Subcutaneous adipose tissue (tissue), 4 donors: ENCODE results near the gene TEX30. TPM values are rescaled to one million over a fixed set of nuclear protein-coding genes. Genes with fewer than 3 reads are reported as not detected.

Experiments used
- total RNA-seq, 4 donors: library from RNA; depleted of rRNA; stranded (reverse); fragments of >200 nt; gene quantifications; one replicate each; pipeline ENCODE4 v1.1.0, GENCODE V29; 2016
- TF ChIP-seq, protein P1 (sequence below): fragments of 450-650 bp; IDR thresholded peaks from one replicate; pipeline ENCODE4 v1.5.1; 2016; ENCODE audit warnings: low read depth, mild to moderate bottlenecking, control low read depth, antibody characterized with exemption, moderate library complexity

The TEX30 gene
- total RNA-seq, 4 donors from 2014 or later, result 7.3 to 14.0 (median 10.9) TPM

DNA sequence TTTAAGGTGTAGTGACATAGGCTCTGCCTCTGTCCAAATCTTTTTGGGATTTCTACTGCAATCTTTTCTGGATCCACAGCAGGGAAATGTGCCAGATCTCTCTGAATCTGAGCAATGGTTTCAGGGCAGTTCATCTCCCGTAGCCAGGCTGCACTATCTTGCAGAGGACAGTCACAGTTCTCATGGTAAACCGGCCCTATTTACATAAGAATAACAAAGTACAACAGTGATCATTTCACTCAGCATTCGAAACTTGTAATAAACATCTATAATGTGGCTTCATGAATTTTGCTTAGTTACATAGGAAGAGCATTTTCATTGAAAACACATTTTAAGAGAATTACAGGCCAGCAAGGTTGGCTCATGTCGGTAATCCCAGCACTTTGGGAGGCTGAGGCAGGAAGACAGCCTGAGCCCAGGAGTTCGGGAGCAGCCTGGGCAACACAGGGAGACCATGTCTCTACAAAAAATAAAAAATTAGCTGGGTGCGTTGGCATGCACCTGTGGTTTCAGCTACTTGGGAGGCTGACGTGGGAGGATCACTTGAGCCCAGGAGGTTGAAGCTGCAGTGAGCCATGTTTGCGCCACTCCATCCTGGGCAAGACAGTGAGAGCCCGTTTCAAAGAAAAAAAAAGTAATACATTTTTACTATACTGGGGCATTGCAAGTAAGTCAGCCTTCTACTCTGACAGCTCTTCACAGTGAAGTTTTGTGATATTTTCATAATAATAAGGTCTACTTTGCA lies 20.2 kb upstream of the TEX30 start:
- TF ChIP-seq, protein P1, sequence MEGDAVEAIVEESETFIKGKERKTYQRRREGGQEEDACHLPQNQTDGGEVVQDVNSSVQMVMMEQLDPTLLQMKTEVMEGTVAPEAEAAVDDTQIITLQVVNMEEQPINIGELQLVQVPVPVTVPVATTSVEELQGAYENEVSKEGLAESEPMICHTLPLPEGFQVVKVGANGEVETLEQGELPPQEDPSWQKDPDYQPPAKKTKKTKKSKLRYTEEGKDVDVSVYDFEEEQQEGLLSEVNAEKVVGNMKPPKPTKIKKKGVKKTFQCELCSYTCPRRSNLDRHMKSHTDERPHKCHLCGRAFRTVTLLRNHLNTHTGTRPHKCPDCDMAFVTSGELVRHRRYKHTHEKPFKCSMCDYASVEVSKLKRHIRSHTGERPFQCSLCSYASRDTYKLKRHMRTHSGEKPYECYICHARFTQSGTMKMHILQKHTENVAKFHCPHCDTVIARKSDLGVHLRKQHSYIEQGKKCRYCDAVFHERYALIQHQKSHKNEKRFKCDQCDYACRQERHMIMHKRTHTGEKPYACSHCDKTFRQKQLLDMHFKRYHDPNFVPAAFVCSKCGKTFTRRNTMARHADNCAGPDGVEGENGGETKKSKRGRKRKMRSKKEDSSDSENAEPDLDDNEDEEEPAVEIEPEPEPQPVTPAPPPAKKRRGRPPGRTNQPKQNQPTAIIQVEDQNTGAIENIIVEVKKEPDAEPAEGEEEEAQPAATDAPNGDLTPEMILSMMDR, result no peak

DNA sequence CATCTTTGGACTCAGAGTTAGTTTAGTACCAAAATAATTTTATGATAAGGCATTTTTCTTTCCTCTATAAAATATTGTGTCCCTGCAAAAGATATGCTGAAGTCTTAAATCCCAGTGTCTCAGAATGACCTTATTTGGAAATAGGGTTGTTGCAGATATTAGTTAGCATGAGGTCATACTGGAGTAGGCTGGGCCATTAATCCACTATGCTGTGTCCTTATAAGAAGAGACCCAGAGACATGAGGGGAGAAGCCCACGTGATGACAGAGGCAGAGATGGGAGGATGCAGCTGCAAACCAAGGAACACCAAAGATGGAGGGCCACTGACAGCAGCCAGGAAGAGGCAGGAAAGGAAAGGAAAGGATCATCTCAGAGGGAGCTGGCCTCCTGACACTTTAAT lies 18.8 kb upstream of the TEX30 start:
- TF ChIP-seq, protein P1, result no peak

DNA sequence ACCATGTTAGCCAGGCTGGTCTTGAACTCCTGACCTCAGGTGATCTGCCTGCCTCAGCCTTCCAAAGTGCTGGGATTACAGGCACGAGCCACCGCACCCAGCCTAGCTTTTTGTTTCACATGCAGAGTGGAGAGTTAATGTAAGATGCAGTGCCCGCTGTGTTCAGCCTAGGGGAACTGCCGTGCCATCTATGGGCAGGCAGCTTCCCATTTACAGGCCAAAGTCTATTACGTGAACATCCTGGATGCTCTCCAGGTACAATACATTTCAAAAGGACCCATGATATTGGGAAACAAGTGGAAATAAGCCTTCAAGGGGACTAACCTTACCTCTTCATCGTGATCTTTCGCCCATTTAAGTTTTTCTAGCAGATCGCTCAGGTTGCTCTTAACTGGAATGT lies 15.1 kb upstream of the TEX30 start:
- TF ChIP-seq, protein P1, result no peak

- TF ChIP-seq, protein P1, result no peak
Observed at GRCh38 chr13:102784483-102784882, 10.9 kb upstream of the TEX30 start.

GRCh38 chr13:102781591-102781990 lies 8.0 kb upstream of the TEX30 start:
- TF ChIP-seq, protein P1, result no peak

GRCh38 chr13:102779436-102780159 lies 6.0 kb upstream of the TEX30 start:
- TF ChIP-seq, protein P1, result no peak

GRCh38 chr13:102777736-102778135 lies 4.2 kb upstream of the TEX30 start:
- TF ChIP-seq, protein P1, result no peak
